Midbrain (tissue), 1 donor: Measurements from ENCODE around the gene ARHGEF4.

Experiments
- DNase-seq: peaks from one replicate; lab custom pipeline; 2025; lab: John Stamatoyannopoulos, UW

ARHGEF4 gene

DNA sequence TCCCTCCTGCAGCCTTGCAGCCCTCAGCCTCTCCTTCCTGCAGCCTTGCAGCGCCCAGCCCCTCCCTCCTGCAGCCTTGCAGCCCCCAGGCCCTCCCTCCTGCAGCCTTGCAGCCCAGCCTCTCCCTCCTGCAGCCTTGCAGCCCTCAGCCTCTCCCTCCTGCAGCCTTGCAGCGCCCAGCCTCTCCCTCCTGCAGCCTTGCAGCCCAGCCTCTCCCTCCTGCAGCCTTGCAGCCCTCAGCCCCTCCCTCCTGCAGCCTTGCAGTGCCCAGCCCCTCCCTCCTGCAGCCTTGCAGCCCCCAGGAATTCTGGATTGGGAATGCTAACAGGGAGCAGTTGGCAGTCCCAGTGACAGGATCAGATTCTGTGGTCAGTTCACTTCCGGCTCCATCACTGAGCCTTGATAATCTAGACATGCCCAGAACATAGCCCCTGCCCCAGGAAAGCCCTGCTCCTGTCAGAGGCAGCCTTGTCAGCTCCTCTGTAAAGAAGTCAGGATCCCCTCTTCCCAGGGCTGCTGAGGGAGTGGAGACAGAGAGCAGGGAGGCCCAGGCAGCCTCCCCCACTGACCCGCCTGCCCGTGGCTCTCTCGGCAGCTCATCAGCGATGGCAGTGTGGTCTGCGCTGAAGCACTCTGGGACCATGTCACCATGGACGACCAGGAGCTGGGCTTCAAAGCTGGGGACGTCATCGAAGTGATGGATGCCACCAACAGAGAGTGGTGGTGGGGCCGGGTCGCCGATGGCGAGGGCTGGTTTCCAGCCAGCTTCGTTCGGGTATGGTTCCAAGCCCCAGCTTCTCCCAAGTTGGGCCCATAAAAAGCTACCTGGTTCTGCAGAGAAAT is 201.8 kb downstream of the ARHGEF4 start:
- no peak for DNase-seq

DNA sequence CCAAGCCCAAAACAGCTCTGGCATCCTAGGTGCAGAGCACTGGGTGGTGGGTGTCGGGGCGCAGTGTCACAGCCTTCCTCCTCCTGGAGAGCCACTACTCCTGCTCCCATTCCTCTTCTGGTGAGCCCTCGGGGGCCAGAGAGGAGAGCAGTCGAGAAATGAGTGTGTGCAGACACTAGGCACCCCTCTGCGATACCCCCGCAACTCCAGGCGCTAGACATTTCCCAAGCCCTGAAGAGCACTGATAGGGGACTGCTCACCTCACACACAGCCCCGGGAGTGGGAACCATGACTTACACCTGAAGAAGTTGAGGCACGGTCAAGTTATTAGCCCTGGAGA is 202.4 kb downstream of the ARHGEF4 start:
- no peak for DNase-seq

DNA sequence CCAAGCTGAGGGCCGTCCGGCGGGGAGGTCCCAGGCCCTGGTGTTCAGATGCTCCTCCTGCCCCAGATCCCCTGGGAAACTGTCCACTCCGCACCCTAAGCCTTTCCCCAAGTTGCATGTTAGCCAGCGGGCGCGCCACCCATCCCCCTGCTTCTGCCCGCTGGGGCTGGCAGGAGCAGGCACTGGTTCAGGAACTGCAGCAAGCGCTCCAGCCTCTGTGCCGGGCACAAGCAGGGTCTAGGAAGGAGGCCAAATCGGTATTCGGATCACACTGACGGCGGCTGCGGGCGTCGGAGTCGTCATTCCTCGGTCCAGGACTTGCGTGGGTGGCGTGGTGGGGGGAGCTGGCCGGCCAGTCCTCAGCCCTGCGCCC is 202.8 kb downstream of the ARHGEF4 start:
- peak; percentile 72 for DNase-seq

DNA sequence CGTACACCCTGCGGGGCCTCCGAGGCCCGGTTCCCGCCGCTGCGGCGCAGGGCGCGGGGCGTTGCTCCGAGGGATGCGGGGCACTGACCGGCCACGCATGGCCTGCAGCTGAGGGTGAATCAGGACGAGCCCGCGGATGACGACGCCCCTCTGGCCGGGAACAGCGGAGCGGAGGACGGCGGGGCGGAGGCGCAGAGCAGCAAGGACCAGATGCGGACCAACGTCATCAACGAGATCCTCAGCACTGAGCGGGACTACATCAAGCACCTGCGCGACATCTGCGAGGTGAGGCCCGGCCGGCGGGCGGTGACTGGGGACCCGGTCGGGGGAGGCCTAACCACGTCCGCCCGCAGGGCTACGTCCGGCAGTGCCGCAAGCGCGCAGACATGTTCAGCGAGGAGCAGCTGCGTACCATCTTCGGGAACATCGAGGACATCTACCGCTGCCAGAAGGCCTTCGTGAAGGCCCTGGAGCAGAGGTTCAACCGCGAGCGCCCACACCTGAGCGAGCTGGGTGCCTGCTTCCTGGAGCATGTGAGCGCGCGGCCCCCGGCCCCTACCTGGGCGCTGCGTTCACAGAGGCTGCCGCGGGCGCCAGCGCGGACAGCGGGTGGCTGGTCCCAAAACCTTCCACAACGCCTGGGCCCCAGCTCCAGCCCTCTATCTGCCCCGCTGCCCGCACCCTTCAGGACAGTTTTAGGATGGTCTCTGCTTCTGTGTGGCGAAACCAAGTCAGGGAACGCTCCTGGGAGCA is 203.4 kb downstream of the ARHGEF4 start:
- DNase-seq: no peak

DNA sequence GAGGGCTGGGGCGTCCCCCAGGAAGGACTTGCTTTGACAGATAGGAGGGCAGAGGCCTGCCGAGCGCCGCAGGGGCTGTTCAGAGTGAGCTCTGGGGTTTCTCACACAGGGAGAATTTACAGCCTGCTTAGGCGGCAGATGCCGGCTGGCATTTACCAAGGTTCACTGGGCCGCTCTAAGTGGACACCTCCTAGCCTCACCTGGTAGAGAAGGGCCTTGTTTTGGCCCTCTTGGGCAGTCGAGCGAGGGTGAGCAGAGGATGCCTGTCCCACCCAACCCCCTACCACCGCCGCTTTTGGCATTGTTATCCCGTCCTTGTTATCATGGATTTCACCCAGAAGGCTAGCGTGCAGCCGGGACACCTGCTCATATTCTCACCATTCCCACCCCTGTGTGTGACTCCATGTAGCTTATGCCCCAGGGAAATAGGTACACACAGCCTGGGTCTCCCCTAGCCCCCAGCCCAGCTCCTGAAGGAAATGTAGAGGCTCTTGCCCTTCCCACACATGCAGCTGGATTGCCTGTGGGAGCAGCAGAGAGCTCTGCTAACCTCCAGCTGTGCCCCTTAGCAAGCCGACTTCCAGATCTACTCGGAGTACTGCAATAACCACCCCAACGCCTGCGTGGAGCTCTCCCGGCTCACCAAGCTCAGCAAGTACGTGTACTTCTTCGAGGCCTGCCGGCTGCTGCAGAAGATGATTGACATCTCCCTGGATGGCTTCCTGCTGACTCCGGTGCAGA is 204.1 kb downstream of the ARHGEF4 start:
- DNase-seq: no peak

DNA sequence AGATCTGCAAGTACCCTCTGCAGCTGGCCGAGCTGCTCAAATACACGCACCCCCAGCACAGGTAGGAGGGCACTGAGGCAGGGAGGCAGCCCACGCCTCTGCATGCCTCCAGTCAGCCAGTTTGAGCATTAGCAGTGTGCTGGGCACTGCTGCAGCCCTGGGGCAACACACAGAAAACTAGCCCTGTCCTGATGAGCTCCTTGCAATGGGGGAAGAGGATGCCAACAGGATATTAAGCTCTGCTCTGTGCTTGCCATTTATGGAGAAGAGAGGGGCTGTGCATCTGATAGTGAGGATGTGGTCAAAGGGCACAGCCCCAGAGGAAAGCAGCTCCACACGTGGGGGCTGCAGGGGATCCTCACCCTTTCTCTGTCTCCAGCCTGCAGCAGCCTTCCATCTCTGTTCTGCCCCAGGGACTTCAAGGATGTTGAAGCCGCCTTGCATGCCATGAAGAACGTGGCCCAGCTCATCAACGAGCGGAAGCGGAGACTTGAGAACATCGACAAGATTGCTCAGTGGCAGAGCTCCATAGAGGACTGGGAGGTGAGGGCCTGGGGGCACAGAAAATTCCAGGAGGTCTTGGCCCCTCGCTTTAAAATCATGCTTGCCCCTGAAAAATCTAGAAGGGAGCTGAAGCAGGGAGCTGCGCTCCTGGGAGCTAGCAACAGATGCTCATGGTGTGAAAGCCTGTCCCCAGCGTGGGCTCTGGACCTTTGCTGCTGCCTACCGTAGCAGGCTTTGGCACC is 204.9 kb downstream of the ARHGEF4 start:
- DNase-seq: no peak

DNA sequence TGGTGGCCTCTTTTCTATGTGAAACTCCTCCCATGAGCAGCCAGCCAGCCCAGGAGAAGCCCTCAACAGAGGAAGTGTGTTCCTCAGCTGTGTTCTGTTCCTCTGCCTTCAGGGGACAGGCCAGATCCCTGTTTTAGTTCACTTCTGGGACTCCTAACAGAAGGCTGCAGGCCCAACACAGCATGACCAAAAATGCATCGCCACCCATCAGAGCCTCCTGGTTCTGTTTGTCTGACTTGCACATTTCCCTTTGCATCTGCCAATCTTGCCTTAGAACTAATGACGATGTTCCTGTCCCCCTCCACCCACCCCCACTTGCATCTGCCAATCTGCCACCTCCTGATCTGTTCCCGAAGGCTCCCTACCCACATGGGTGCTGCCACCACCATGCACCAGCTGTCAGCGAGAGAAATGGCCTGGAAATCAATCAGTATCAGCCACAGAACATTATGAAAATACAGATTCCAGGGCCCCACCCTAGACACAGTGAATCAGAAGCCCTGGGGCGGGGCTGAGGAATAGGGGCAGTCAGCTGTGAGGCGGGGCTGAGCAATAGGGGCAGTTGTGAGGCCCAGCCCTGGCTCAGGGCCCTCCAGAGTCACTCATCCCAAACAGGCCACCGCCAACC is 205.5 kb downstream of the ARHGEF4 start:
- no peak for DNase-seq

DNA sequence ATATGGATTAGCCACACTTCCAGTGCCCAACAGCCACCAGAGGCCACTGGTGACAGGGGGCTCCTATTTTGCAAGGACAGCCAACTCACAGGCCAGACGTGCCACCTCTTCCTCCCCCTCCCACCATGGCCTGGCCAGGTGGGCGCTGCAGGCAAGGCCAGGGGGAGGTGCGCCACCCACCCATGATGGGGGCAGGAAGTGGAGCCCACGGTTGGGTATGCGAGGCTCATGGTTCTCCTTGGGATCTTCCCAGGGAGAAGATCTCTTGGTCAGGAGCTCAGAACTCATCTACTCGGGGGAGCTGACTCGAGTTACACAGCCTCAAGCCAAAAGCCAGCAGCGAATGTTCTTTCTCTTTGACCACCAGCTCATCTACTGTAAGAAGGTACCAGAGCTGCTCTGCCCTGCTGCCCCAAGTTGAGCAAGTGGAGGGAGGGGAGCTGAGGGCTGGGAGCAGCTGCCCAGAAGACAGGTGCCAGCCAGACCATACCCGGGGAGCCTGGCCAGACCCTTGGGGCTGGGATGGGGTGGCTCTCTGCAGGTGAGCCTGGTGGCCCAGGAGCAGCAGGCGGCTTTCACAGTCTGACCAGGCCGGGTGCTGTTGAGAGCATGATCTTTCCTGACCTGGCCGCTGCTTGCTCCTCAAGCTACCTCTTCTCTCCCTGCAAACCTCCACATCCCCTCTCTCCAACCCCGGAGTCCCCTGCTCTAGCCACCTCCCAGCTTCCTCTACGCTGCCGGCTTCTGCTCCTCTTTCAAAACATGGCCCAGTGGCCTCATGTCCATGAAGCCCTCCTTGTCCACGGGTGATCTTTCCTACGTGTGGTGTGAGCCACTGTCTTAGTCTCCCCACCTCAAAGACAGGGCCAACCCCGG is 206.7 kb downstream of the ARHGEF4 start:
- DNase-seq: no peak

DNA sequence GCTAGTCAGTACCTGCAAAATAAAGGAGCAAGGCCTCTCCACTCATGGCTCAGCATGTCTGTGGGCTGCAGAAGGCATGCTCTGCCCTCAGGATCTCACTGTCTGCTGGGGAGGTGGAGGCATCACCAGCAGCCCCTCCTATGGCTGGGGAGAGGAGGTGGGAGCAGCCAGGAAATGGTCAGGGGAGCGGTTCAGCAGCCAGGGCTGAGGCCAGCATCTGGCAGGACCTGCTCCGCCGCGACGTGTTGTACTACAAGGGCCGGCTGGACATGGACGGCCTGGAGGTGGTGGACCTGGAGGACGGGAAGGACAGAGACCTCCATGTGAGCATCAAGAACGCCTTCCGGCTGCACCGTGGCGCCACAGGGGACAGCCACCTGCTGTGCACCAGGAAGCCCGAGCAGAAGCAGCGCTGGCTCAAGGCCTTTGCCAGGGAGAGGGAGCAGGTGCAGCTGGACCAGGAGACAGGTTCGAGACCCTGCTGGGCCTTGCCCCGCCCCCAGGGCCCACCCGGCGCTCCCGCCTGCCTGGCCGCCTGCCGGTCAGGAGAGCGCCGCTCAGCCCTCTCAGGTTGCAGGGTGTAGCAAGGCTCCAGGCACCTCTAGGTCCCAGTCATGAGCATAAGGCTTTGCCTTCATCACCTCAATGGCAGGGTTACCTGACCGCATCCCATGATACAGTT is 207.5 kb downstream of the ARHGEF4 start:
- DNase-seq: no peak

DNA sequence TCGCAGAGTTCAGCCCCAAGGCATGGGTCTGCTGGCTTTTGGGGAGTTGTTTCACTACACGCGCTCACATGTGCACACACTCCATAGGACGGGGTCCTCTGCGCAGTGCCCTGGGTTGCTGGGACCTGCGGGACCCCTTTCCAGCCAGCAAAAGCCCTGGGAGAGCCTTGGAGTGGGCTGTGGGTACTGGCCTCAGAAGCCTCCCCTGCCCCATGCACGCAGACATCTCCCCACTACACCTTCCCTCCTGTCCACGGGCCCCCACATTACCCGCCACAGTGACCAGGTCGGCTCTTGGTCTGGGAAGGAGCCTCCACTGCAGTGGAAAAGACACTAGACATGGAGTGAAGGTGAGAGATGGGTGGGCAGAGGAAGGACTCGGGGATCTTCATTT is 208.0 kb downstream of the ARHGEF4 start:
- DNase-seq: no peak

DNA sequence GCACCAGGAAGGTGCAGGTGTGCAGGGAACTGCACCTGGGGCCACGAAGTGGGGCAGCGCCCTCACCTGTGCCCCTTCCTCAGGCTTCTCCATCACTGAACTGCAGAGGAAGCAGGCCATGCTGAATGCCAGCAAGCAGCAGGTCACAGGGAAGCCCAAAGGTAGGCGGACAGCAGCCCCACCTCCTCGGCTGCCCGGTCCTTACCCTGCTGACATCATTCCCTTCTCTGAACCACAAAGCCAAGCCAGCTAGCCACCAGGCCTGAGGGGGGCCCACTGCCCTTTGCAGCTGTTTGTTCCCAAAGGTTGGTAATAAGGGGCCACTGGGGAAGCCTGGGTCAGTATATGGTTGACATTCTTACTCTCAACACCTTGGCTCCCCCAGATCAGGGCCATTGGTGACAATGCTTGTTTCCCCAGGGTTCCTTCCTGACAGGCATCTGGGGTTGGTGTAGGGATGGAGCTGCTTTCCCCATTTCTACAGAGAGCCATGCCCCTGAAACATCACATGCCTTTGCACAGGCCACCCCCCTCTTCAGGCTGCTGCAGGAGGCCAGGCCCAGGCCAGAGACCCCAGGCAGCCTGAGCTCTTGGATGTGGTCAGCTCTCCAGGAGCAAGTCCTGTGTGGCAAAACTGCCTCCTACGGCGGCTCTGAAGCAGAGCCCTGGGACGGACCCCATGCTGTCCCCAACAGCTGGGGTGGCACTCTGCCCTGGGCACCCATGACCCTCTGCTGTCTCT is 208.7 kb downstream of the ARHGEF4 start:
- DNase-seq: no peak

DNA sequence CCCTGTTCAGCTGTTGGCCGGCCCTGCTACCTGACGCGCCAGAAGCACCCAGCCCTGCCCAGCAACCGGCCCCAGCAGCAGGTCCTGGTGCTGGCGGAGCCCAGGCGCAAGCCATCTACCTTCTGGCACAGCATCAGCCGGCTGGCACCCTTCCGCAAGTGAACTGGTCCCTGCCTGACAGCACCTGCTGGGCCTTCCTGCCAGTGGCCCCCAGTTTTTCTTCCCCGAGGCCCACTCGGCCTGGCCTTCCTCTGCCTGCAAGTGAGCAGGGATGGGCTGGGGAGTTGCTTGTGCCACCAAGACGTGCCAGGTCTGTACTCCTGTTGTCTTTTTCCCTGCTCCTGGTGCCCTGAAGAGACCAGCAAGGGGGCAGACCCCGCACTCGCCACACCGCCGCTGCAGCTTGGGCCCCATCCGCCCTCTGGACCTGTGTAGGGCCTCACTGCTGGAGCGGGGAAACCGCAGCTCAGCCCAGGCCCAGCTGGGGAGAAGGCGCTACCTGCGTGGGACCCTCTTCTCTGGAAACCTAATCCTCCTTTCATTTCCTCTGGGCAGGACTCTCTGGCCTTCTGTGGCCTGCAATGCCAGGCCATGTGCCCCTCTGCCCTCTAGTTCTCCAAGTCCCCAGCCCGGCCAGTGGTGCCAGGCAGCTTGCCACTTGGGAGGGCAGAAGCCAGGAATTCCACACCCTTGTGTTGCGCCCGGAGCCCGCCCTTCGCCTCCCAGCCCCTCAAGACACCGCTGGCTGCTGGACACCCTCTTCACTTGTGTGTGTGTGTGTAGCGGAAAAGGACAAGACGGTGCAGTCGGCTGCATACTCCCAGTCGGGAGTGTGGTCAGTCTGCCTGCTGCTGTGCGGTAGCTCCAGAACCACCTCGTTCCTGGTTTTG is 209.6 kb downstream of the ARHGEF4 start:
- DNase-seq: no peak

DNA sequence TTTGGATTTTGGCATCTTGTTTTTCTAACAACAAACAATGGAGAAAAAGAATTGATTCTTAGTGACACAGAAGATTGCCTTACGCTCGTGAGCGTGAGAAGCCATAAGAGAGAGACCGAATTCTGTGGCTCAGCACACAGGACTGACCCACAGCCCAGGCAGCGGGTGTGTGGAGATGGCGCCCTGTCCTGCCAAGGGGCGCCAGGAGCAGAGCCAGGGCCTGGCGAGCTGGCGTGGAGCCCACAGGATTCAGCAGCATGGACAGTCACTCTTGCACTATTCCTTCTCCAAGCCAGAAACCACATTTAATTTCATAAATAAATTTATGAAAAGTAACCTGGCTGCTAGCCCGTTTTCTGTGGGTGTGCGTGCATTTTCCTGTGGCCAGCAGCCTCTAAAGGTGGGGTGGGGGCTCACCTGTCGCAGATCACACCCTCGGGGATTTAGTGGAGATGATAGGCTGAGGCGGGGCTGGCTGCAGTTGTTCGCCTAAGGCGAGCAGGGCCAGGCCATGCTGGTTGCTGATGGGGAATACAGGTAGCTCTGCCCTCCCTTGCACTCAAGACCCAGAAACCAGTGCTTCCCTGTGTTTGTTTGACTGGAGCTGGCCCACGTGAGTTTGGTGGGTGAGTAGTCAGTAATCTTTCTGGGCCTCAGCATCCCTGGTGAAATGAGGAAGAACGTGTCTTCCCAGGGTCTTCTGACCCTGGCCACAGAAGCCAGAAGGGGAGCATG is 210.4 kb downstream of the ARHGEF4 start:
- DNase-seq: no peak

DNA sequence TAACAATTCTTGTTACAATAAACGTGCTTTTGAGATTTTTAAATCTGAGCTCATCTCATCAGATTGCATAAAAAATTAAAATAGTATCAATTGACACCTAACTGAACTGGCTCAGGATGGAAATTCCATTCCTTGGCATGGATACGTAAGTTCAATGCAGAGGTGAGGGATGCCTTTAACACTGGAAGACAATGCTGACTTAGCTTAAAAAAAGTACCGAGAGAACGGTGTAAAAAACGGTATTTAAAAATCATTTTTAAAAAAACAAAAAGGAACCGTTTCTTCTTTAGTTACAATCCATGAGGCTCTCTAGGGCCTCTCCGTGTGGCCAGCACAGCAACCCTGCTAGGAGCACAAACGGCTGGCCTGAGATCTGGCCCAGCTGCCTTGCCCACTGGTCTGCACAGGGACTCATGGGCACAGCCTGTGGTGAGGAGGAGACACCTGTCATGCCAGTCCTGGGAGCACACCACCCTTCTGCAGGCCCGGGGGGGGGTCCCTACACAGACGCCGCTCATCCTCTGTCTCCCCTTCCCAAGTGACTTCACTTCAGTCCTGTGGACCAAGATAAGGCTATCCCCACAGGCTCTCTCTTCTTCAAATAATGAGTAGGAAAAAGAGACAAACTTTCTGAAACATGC is 211.3 kb downstream of the ARHGEF4 start:
- no peak for DNase-seq

DNA sequence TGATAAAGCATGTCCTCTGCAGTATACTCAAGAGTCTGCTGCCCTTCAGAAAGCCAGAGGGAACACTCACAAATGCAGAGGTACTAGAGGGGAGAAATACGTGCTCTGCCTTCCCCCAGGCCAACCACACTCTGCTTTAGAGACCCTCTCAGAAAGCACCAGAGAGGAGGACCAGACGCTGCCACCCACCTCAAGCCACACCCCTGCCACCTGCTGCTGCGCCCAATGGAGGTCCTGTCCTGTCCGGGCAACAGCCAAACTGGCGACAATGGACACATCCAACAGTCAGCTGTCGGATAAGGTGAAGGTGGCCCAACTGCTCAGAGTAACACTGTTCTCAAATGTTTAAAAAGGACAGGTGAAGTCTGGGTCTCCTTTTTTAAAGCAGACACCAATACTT is 211.9 kb downstream of the ARHGEF4 start:
- no peak for DNase-seq

DNA sequence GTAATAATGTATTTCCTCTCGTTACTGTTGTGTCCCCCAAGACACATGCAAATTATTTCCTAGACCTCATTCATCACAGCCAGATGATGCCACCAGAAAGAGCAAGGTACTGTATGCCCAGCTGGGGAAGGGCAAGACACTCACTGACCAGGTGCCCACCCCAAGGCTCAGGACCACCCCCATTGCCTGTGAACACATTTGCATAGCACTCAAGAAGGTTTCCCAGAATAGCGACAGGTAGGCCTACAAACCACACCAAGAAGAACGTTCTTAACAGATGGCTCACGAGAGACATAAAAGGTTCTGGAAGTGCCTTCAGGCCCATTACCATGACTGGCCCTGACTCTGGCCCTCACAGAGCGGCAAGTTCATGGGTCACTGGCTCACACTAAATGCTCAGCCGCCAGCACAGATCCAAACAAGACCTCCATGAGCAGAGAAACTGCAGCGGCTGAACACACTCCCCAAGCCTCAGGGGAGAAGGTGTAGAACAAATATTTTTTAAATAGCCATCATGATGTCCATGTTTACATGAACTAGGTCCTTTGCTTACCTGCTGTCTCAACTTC is 212.5 kb downstream of the ARHGEF4 start:
- DNase-seq: no peak

DNA sequence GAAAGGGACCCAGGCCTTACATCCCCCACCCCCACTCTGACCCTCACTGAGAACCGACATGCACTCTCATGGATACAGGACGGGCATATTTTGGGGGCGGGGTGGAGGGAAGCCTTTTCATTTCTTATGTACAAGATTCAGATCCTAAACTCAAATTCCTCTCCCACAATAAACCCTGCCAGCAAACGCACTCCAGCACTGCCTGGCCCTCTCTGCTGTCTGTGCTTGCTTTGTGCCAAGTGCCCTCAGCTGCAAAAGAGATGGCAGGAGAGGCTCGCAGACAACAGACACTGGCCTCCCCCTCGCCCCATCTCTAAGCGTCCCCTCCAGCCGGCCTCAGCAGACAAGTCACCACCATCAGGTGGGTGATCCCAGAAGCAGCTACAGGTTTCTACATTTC is 214.2 kb downstream of the ARHGEF4 start:
- DNase-seq: peak; percentile 21
